ENCODE measurements around the gene CCN6.

DNA sequence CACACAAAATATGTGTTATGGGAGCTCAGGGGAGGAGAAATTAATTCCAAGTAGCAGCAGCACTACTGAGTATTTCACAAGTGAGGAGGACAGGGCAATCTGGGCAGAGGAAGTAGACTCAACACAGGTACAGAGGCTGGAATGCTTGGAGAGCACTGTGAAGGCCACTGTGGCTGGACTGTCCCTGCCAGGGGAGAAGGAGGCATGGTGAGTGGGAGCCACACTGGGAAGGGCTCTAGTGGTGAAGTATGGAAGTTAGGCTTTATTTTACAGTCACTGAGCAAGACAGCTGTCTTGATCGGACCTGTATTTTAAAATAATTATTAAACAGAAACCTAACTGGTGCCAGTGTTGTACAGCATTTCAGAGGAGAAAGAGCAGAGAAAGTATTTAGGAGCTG lies 62.3 kb downstream of the CCN6 start:
- TF ChIP-seq, protein P1, sequence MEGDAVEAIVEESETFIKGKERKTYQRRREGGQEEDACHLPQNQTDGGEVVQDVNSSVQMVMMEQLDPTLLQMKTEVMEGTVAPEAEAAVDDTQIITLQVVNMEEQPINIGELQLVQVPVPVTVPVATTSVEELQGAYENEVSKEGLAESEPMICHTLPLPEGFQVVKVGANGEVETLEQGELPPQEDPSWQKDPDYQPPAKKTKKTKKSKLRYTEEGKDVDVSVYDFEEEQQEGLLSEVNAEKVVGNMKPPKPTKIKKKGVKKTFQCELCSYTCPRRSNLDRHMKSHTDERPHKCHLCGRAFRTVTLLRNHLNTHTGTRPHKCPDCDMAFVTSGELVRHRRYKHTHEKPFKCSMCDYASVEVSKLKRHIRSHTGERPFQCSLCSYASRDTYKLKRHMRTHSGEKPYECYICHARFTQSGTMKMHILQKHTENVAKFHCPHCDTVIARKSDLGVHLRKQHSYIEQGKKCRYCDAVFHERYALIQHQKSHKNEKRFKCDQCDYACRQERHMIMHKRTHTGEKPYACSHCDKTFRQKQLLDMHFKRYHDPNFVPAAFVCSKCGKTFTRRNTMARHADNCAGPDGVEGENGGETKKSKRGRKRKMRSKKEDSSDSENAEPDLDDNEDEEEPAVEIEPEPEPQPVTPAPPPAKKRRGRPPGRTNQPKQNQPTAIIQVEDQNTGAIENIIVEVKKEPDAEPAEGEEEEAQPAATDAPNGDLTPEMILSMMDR (IDR thresholded peaks at IDR 0.05), result no peak
- no peak for TF ChIP-seq POLR2A (IDR thresholded peaks at IDR 0.05)
